Spleen (tissue), 11 donors: Measurements from ENCODE around the gene ZNF385B. TPM values are rescaled to one million over a fixed set of nuclear protein-coding genes. Genes with fewer than 3 reads are reported as not detected.

Experiments used
- DNase-seq: peaks from one replicate; pipeline ENCODE4 v3.0.0-alpha.2; 2020
- H3K27ac ChIP-seq, 8 donors: fragments of 200-600 bp; sonication (generic) in 7 of 8; 1 replicate in 4 of 8; 2 replicates in 4 of 8; pipeline versions ENCODE4 v1.5.0 to v1.8.0; 2016 to 2021; ENCODE audit warnings: inconsistent platforms in 4 of 8, mild to moderate bottlenecking in 4 of 8, moderate library complexity in 1 of 8
- H3K27me3 ChIP-seq, 7 donors: fragments of 200-600 bp; sonication (generic) in 6 of 7; replicated peaks in 1 of 7; 1 replicate in 4 of 7; 2 replicates in 3 of 7; pipeline versions ENCODE4 v1.5.0 to v1.8.0; 2016 to 2021; ENCODE audit warnings: inconsistent platforms in 3 of 7, mild to moderate bottlenecking in 1 of 7
- H3K36me3 ChIP-seq, 6 donors: fragments of 200-600 bp; sonication (generic) in 5 of 6; 1 replicate in 4 of 6; 2 replicates in 2 of 6; pipeline versions ENCODE4 v1.5.0 to v1.8.0; 2016 to 2021; ENCODE audit warnings: inconsistent platforms in 2 of 6
- H3K4me1 ChIP-seq, 6 donors: fragments of 200-600 bp; sonication (generic) in 5 of 6; 1 replicate in 3 of 6; 2 replicates in 3 of 6; pipeline versions ENCODE4 v1.5.0 to v1.8.0; 2016 to 2021; ENCODE audit warnings: inconsistent platforms in 3 of 6
- H3K4me3 ChIP-seq, 8 donors: fragments of 200-600 bp; sonication (generic) in 7 of 8; 1 replicate in 4 of 8; 2 replicates in 4 of 8; pipeline versions ENCODE4 v1.5.0 to v1.8.0; 2016 to 2021; ENCODE audit warnings: inconsistent platforms in 4 of 8, mild to moderate bottlenecking in 4 of 8, moderate library complexity in 2 of 8
- H3K9me3 ChIP-seq, 8 donors: fragments of 200-600 bp; sonication (generic) in 7 of 8; 1 replicate in 4 of 8; 2 replicates in 4 of 8; pipeline versions ENCODE4 v1.5.0 to v1.8.0; 2016 to 2021; ENCODE audit warnings: inconsistent platforms in 4 of 8
- POLR2A ChIP-seq, 3 donors: fragments of 450-650 bp; IDR thresholded peaks; one replicate each; pipeline ENCODE4 v1.5.1; 2017; ENCODE audit warnings: antibody characterized with exemption in 3 of 3, mild to moderate bottlenecking in 1 of 3
- POLR2AphosphoS5 ChIP-seq, 3 donors: sonication (generic); formaldehyde crosslinking; IDR thresholded peaks; one replicate each; pipeline ENCODE4 v1.5.1; 2017; ENCODE audit warnings: antibody characterized with exemption in 3 of 3
- WGBS, 5 donors: extraction: QIAGEN DNeasy Blood & Tissue Kit in 3 of 5; methylation state at CpG; one replicate each; pipeline versions ENCODE4 v1.1.5 to v1.1.7; 2013 to 2018; 5-methylcytosine and 5-hydroxymethylcytosine counted together
- intact Hi-C: fragments of 100-400 bp; cut with DNase I; formaldehyde crosslinking; loops from one replicate; pipeline ENCODE4 v1.15.0; 2023; ENCODE audit warnings: low total_unique reads
- polyA plus RNA-seq, 3 donors: library from polyadenylated mRNA; stranded (reverse); fragments of 200-250 nt; gene quantifications; one replicate each; pipeline ENCODE4 v1.2.1, GENCODE V29; 2013
- total RNA-seq, 7 donors: library from RNA; depleted of rRNA in 3 of 7; stranded (reverse); fragments of >200 nt in 3 of 7; fragmentation: NEBNext Ultra II Directional in 4 of 7; extraction: Animal tissue kit (Norgen Biotek cat#: 25700) in 4 of 7; gene quantifications; one replicate each; pipeline versions ENCODE4 v1.1.0 to v1.2.1, GENCODE V29; 2016 to 2021
- TF ChIP-seq, protein P1 (sequence below), 11 experiments: fragments of 200-600 bp in 7 of 11; fragments of 450-650 bp in 4 of 11; sonication (generic) in 4 of 11; IDR thresholded peaks in 8 of 11; conservative IDR thresholded peaks in 3 of 11; 1 replicate in 7 of 11; 2 replicates in 4 of 11; pipeline versions ENCODE4 v1.4.0 to v1.8.0; 2016 to 2021; ENCODE audit warnings: antibody characterized with exemption in 11 of 11, inconsistent platforms in 4 of 11, mild to moderate bottlenecking in 1 of 11
- donor health status: healthy with polysubstance abuse.
- donor health status: DM: no; HTN: no; CAD: no; lungs with moderate emphysema.
- donor health status: DM: no; HTN: no; CAD: no.
- donor health status: Bipolar disorder and iron deficiency.
- donor health status: healthy.
- donor health status: DM: no; HTN: no; CAD: no.
- donor health status: DM: yes; HTN: yes; CAD: no.

Gene ZNF385B
- total and polyA plus RNA-seq, 10 donors, result 0.03 to 4.3 (median 0.37) TPM; not detected in 3

DNA sequence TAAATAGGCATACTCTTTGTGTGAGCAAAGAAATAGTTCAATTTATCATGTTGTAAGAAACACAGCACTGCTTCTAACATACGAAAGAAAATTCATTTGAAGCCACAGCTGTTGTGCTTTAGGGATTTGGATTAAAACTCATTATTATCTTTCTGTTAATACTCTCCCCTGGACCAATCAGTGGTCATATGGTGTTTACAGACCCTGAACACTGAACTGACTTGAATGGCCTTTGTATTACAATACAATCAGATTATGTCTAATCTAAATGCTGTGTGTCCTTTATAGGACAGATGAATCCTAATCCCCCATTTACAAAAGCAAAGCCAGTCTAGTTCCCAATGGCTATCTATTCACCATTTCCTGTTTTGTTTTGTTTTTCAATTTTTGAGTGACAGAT, 36.5 kb downstream of the ZNF385B start:
- TF ChIP-seq, protein P1, sequence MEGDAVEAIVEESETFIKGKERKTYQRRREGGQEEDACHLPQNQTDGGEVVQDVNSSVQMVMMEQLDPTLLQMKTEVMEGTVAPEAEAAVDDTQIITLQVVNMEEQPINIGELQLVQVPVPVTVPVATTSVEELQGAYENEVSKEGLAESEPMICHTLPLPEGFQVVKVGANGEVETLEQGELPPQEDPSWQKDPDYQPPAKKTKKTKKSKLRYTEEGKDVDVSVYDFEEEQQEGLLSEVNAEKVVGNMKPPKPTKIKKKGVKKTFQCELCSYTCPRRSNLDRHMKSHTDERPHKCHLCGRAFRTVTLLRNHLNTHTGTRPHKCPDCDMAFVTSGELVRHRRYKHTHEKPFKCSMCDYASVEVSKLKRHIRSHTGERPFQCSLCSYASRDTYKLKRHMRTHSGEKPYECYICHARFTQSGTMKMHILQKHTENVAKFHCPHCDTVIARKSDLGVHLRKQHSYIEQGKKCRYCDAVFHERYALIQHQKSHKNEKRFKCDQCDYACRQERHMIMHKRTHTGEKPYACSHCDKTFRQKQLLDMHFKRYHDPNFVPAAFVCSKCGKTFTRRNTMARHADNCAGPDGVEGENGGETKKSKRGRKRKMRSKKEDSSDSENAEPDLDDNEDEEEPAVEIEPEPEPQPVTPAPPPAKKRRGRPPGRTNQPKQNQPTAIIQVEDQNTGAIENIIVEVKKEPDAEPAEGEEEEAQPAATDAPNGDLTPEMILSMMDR (IDR thresholded peaks at IDR 0.05 in 8 of 11, conservative IDR thresholded peaks at IDR 0.05 in 3 of 11), result no peak
- TF ChIP-seq POLR2A (IDR thresholded peaks at IDR 0.05) (no peak), POLR2AphosphoS5 (IDR thresholded peaks at IDR 0.05) (no peak)
- no peak for DNase-seq
- intact Hi-C loops, result no loop called here
- H3K36me3 ChIP-seq, result no peaks in the 10 kb centered on the region
- no peaks in the 10 kb centered on the region for H3K27me3 ChIP-seq
- no peak overlapping the region for H3K4me3 ChIP-seq
- H3K4me1 ChIP-seq, result no peaks in the 10 kb centered on the region
- no peaks in the 10 kb centered on the region for H3K9me3 ChIP-seq
- 75 to 89% (median 79%) methylated on average over 1 of the region's 1 CpG for WGBS, 5 donors
- no peak overlapping the region for H3K27ac ChIP-seq

DNA sequence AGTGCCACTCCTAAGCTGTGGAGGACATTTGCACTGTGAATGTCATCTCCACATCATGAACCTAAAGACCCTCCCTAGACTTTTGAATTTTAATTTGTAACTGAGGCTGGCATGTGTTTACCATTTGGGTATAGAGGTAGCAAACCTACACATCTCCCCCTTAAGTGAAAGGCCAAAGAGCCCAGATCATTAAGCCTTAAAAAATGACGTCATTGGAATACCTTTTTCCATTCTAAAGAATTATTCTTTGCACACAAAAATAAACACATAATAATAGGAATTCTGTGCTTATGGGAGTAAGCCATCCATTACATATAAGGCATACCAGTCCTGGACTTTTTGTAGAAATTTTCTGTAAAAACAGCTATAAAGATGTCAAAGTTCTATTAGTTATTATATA, 38.9 kb downstream of the ZNF385B start:
- H3K9me3 ChIP-seq, result no peaks in the 10 kb centered on the region
- TF ChIP-seq, protein P1 (IDR thresholded peaks at IDR 0.05 in 8 of 11, conservative IDR thresholded peaks at IDR 0.05 in 3 of 11), result no peak
- TF ChIP-seq POLR2AphosphoS5 (IDR thresholded peaks at IDR 0.05), result no peak
- no peak for TF ChIP-seq POLR2A (IDR thresholded peaks at IDR 0.05)
- H3K36me3 ChIP-seq, result no peaks in the 10 kb centered on the region
- H3K4me1 ChIP-seq, result no peaks in the 10 kb centered on the region
- no peak overlapping the region for H3K4me3 ChIP-seq
- no peak for DNase-seq
- no peaks in the 10 kb centered on the region for H3K27me3 ChIP-seq
- intact Hi-C loops, result no loop called here
- 81 to 90% (median 87%) methylated on average over 1 of the region's 1 CpG for WGBS, 5 donors
- no peak overlapping the region for H3K27ac ChIP-seq

DNA sequence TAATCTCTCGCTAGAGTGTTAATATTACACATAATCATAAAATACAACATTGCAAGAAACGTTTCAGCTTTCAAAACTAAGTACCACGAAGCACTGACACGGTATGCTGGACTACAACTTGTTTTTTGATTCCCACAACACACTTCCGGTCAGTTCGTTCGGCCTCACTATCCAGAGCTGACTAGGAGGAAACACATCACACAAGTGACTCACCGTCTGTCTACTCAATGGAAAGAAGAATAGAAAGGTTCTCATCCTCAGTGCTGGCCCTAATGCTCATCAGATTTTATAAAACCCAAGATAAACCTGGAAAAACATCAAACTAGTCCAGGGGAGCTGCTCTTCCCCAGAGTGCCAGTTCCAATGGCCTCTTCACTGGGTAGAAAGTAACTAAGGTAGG, 42.9 kb downstream of the ZNF385B start:
- H3K27ac ChIP-seq, result no peak overlapping the region
- TF ChIP-seq, protein P1 (IDR thresholded peaks at IDR 0.05 in 8 of 11, conservative IDR thresholded peaks at IDR 0.05 in 3 of 11), result no peak
- TF ChIP-seq POLR2A (IDR thresholded peaks at IDR 0.05) (no peak), POLR2AphosphoS5 (IDR thresholded peaks at IDR 0.05) (no peak)
- WGBS, 5 donors, result 75 to 86% (median 80%) methylated on average over 8 of the region's 8 CpGs
- H3K27me3 ChIP-seq, result no peaks in the 10 kb centered on the region
- H3K36me3 ChIP-seq, result no peaks in the 10 kb centered on the region
- no peaks in the 10 kb centered on the region for H3K4me1 ChIP-seq
- intact Hi-C loops, result no loop called here
- H3K4me3 ChIP-seq, result no peak overlapping the region
- no peaks in the 10 kb centered on the region for H3K9me3 ChIP-seq
- DNase-seq, result no peak

DNA sequence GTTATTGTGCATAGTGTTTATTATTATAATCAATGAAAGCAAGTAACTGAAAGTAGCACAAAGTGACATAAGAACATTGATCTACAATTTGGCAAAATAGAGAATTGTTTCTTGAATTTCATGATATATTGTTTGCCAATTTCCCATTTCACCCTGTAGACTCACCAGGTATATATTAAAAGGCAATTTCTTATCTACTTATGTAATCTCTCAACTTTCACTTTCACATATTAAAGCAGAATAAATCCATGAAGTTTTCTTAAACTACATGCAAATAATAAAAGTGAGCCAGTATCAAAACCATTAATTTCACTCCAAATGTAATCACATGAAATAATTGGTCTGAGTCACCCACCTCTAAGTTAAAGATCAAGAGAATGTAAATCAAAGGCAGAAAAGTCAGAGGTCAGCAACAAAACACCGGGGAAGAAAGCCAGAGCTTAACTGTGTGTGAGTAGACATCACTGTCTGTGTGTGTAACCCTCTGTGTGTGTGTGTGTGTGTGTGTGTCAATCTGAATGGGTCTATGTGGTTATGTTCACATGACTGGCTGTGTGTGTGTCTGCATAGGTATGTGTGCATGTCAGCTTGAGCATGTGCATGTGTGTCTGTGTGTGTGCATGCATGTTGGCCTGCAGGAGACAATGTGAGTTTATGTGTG, 44.1 kb downstream of the ZNF385B start:
- Histone ChIP-seq H3K4me3 (no peak overlapping the region), H3K27me3 (no peaks in the 10 kb centered on the region), H3K36me3 (no peaks in the 10 kb centered on the region), H3K9me3 (peaks cover 0 to 2% (median 0%) of the 10 kb centered on the region in 8 donors), H3K27ac (no peak overlapping the region), H3K4me1 (no peaks in the 10 kb centered on the region)
- no peak for TF ChIP-seq POLR2AphosphoS5 (IDR thresholded peaks at IDR 0.05)
- TF ChIP-seq POLR2A (IDR thresholded peaks at IDR 0.05), result no peak
- TF ChIP-seq, protein P1 (IDR thresholded peaks at IDR 0.05 in 8 of 11, conservative IDR thresholded peaks at IDR 0.05 in 3 of 11), result no peak
- 35 to 84% (median 63%) methylated on average over 1 of the region's 1 CpG for WGBS, 5 donors
- intact Hi-C loops, result no loop called here
- DNase-seq, result no peak
